NCI-H2196 (cell line): ENCODE results near the gene CCDC93.
A peak's percentile ranks its signal among the peaks of the same experiment; 100 is the strongest.
"Not testable (repeated sequence)": the region's sequence is repeated elsewhere in the genome, so short reads cannot be mapped to it uniquely, and the experiment has no call there.

Experiments
- DNase-seq: peaks from one replicate; lab custom pipeline; 2025; ENCODE audit not compliant: unreplicated experiment; lab: John Stamatoyannopoulos, UW

The CCDC93 gene

DNA sequence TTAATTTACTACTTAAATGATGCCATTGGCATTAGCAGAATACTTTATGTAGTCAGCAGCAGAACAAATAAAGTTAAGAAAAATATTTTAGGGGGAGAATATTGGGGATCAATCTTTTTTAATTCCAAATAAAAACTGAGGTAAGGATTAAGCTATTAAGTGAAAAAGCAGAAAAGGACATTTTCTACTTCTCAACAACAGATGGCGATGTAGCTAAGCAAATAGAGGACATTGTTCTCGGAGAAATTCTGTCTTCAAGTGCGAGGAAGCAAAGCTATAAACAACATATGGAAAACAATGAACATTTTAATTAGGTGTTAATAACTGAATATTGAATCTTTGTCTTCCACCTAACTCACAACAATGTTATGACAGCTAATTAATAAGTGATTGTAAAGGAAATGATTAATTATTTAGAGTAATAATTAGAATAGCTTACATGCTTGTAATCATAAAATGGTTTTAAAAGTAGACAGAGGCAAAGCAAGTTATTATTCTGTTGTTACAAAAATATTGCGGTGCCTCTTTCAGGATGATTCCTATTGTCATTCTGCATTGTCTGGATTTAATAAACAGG, 32.9 kb upstream of the CCDC93 start:
- peak; percentile 52 for DNase-seq

DNA sequence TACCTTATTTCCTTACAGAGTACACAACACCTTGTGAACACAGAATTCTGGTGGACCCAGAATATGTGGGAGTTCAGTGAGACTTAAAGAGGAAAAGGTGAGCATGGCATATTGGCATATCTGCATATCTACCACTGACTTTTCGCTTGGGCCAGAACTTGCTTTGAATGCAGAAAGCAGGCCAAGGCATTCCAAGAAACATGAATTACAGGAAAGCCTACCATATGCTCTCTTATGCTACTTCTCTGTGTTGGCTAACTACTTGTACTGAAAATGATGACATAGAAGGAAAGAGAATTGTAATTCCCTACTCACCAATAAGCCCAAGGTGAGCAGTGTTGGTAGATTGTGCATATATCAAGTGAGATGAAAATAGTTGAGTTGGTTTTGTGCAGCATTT, 31.4 kb upstream of the CCDC93 start:
- no peak for DNase-seq

- no peak for DNase-seq
These were observed 31.0 kb upstream of the CCDC93 start for GRCh38 chr2:118044854-118045253.

- DNase-seq, result no peak
These were observed 30.3 kb upstream of the CCDC93 start for GRCh38 chr2:118044103-118044716.

DNA sequence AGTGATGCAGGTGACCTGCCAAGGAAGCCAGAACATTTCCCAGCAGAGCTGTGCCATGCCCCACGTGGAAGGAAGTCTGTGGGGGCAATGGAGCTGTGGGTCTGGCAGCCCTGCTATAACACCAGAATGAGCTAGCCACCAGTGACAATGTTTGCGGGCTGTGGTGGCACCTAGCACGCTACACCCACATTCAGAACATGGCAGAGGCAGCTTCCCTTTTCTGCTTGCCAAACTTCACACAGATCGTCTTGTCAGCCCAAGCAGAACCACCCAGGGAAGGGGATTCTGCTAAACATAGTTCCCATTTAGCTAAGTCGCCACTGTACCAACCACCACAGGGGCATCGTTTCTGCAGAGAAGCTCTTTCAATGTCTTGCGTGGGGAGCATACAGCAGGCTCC, 27.0 kb upstream of the CCDC93 start:
- DNase-seq, result no peak

DNA sequence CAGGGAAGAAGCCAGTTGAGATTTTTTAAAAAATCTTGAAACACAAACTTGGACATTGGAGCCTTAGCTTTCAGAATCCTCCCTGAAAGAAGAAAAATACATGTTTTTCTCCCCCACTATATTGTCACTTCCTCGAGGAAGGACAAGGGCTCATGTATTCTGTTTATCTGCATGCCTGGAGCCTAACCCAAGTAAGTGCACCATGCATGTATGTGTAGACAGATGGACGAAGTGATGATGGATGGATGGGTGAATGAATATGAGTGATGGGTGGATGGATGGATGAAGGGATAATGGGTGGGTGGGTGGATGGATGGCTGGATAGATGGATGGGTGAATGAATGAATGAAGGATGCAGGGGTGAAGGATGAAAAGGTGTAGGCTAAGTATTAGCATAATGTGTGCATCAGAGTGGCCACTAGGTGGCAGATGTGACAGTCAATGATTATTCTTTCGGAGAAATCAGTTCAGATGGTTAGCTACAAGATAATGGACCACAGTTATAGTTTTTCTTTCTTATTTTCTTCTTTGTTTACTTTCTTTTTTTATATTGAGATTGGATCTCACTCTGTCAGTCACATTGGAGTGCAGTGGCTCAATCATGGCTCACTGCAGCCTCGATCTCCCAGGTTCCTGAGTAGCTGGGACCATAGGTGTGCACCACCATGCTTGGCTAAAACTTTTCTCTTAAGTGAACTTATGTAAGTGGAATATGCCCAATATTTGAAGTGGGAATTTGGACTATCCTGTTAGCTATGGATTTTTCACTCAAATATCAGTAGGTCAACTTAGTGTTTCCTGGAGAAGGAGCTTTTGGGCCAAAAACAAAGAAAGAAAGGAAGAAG, 18.5 kb upstream of the CCDC93 start:
- peak; percentile 49 for DNase-seq

DNA sequence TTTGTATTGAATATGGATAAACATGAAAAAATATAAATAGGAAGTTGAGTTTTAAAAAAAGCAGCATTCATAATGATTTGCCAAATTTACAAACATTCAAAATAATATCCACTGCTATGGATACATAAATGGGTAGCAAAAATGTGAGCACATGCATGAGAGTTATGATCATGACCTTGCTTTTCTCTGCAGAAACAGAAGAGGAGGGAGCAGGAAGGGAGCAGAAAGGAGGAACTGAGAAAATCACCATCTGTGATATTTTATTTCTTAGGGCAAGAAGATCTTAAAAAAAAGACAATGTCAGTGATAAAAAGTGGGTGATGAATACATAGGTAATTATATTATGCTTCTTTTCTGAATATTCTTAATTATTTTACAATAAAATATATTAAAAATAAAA, 17.7 kb upstream of the CCDC93 start:
- no peak for DNase-seq

- DNase-seq, result no peak
These were observed 15.2 kb upstream of the CCDC93 start for GRCh38 chr2:118029025-118029424.

DNA sequence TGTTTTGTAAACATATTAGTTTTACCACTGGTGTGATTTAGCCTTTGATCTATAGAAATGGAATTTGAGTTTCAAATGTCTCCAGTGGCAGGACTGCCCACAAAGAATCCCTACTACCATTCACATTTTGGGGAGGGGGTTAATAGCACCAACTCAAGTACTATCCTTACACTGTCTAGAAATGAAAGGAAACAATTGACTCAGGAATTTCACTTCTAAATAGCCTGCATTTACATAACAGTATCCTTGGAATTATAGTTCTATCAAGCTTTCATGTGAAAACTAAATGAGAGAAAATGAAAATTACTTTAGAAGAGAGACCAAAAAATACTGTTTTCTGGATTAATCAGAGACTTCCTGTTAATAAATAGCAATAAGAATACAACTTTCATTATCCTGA, 7.5 kb upstream of the CCDC93 start:
- DNase-seq, result no peak

GRCh38 chr2:118019821-118020220, 6.0 kb upstream of the CCDC93 start:
- DNase-seq, result no peak

GRCh38 chr2:118016911-118017310, 3.0 kb upstream of the CCDC93 start:
- no peak for DNase-seq

- not testable (repeated sequence) for DNase-seq
These were observed 1.9 kb upstream of the CCDC93 start for GRCh38 chr2:118015761-118016160.

- DNase-seq, result no peak
These were observed 588 bp upstream of the CCDC93 start for GRCh38 chr2:118014492-118014824.

- DNase-seq, result no peak
These were observed 598 bp downstream of the CCDC93 start for GRCh38 chr2:118013221-118013723.

- DNase-seq, result no peak
These were observed 1.1 kb downstream of the CCDC93 start for GRCh38 chr2:118012778-118013177.

GRCh38 chr2:118010473-118010872, 3.4 kb downstream of the CCDC93 start:
- DNase-seq, result no peak

- no peak for DNase-seq
These were observed 7.0 kb downstream of the CCDC93 start for GRCh38 chr2:118006861-118007260.

DNA sequence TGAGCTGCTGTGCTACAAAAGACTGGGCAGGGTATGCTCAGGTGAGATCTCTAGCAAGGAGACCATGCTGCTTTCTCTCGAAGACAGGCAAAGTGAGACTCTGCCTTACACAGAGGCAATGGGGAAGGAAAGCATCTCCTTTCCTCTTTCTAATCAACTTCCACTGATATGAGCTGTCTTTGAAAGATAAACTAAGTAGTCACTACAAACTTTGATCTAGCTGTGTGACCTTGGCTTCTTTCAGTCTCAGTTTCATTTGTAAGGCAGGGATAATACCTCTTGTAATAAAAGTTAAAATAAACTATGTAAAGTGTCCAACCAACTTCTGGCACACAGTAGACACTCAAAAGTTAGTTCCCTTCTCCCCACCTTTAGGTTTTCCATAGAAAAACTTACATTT, 7.5 kb downstream of the CCDC93 start:
- no peak for DNase-seq

DNA sequence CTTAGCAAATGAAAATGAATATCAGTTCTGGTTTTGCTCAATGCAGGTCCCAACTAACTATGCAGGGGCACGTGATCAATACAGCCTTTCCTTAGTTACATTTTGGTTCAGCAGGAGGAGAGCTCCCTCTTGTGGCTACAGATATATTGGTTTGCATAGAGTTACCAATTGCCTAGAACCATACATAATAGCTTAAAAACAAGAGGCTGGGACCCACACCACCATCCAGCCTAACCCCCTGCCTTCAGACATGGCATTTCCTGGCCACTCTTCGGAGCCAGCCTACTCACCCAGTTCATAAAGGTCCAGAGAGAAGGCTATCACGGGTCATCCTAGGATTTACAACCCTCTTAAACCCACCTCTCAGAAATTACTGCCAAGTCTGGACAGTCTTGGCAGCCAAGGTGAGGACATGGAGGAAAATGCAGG, 10.5 kb downstream of the CCDC93 start:
- DNase-seq, result peak; percentile 62

- no peak for DNase-seq
These were observed 13.8 kb downstream of the CCDC93 start for GRCh38 chr2:118000041-118000440.

DNA sequence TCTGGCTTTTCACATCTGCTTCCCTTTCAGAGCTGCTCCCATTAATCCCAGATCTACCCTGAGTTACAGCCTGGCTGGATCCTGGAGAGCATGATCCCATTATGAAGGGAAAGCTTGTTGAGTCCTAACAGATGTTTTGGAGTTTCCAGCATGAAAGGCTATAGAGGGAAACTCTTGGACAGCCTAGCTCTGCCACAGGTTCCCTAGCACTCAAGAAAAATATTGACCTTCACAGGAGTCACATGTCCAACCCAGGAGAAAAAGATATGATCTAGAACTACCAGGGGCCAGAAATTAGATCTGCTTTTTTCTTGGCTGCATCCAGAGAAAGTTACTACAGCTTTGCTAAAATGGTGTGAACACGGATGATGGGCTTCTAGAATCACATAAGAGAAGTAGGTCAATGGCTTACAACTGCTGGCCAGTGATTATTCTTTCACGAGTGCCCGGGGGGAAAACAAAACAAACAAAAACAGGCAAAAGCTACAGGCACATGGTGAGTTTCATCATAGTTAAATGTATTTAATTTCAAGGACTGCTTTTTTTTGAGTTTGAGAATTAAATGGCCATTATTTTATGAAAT, 15.9 kb downstream of the CCDC93 start:
- DNase-seq, result no peak

- no peak for DNase-seq
These were observed 17.3 kb downstream of the CCDC93 start for GRCh38 chr2:117996525-117996924.
